Progenitor cell of endocrine pancreas (in vitro differentiated cells): Measurements from ENCODE around the gene RNF123. TPM values are rescaled to one million over a fixed set of nuclear protein-coding genes. Genes with fewer than 3 reads are reported as not detected.

ENCODE experiments used
- DNase-seq: peaks from one replicate; pipeline ENCODE4 v3.0.0; 2021; ENCODE audit warnings: low spot score; ENCODE audit not compliant: unreplicated experiment
- H3K27ac Mint-ChIP-seq: 2 replicates; pipeline ENCODE4 v1.8.0; 2021; ENCODE audit warnings: mild to moderate bottlenecking, moderate library complexity, mixed read lengths
- H3K27me3 Mint-ChIP-seq: 2 replicates; pipeline ENCODE4 v1.8.0; 2021; ENCODE audit warnings: mixed read lengths
- H3K36me3 Mint-ChIP-seq: 2 replicates; pipeline ENCODE4 v1.8.0; 2022; ENCODE audit warnings: mixed read lengths; ENCODE audit not compliant: insufficient read depth
- H3K4me1 Mint-ChIP-seq: 2 replicates; pipeline ENCODE4 v1.8.0; 2021; ENCODE audit warnings: low read depth, mixed read lengths
- H3K4me3 Mint-ChIP-seq: 2 replicates; pipeline ENCODE4 v1.8.0; 2021; ENCODE audit warnings: low read depth, mild to moderate bottlenecking, moderate library complexity, mixed read lengths
- H3K9me3 Mint-ChIP-seq: 2 replicates; pipeline ENCODE4 v1.8.0; 2021; ENCODE audit warnings: low read depth, mixed read lengths
- CTCF ChIP-seq: fragments of 200-600 bp; sonication (generic); IDR thresholded peaks from one replicate; pipeline ENCODE4 v1.5.0; 2021; ENCODE audit warnings: antibody characterized with exemption, mild to moderate bottlenecking; ENCODE audit not compliant: unreplicated experiment
- total RNA-seq: library from RNA; stranded (reverse); gene quantifications from 2 replicates; pipeline ENCODE4 v1.2.1, GENCODE V29; 2021

The RNF123 gene
- total RNA-seq, 1 donor from 2014 or later: 52.2 TPM

DNA sequence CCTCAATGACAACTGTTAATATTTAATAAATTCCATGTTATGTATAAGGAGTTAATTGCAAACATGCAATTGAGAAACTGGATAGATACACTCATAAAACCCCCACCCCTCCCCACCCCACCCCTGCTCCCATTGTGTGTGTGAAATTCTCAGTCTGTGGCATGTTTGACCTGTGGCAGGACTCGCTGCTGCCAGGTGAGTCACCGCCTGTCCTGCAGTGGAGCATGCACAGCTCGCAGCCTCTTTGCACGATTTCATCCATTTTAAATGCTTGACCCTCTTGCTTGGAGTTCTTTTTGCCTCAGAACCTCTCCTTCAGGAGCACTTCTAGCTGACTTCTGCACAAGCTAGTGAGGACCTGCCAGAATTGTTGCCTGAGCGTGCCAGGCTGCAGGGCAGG lies 20.5 kb upstream of the RNF123 start:
- Mint-ChIP-seq H3K36me3 (no peaks in the 10 kb centered on the region), H3K4me1 (peaks cover 20% of the 10 kb centered on the region), H3K9me3 (no peaks in the 10 kb centered on the region), H3K27ac (no peak overlapping the region), H3K27me3 (no peaks in the 10 kb centered on the region), H3K4me3 (no peak overlapping the region)
- DNase-seq: no peak
- no peak for TF ChIP-seq CTCF

- Mint-ChIP-seq H3K27me3 (no peaks in the 10 kb centered on the region), H3K4me1 (peaks cover 20% of the 10 kb centered on the region), H3K4me3 (no peak overlapping the region), H3K9me3 (no peaks in the 10 kb centered on the region), H3K27ac (no peak overlapping the region), H3K36me3 (no peaks in the 10 kb centered on the region)
- DNase-seq: no peak
- TF ChIP-seq CTCF: no peak
Observed at GRCh38 chr3:49669352-49669751, 20.0 kb upstream of the RNF123 start.

DNA sequence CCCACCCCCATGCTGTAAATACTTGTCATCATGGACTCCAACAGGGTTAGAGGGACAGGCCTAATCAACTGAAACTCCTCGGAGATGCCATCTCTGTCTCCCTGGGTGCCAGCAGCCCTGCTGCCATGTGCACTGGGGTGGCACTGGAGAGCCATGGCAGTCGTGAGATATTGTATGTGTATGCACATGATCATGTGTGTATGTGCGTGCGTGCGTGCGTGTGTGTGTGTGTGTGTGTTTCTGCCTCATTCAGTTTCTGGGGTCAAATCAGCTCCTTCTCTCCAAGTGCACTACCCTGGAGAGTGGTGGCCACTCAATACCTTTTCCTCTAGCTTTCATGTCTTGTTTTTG lies 18.4 kb upstream of the RNF123 start:
- H3K36me3 Mint-ChIP-seq: peaks cover 1% of the 10 kb centered on the region
- peaks cover 25% of the 10 kb centered on the region for H3K4me1 Mint-ChIP-seq
- no peak overlapping the region for H3K27ac Mint-ChIP-seq
- no peak for DNase-seq
- TF ChIP-seq CTCF: no peak
- no peak overlapping the region for H3K4me3 Mint-ChIP-seq
- no peaks in the 10 kb centered on the region for H3K9me3 Mint-ChIP-seq
- no peaks in the 10 kb centered on the region for H3K27me3 Mint-ChIP-seq

GRCh38 chr3:49671291-49672288 lies 17.8 kb upstream of the RNF123 start:
- Mint-ChIP-seq H3K9me3 (no peaks in the 10 kb centered on the region), H3K27me3 (no peaks in the 10 kb centered on the region), H3K27ac (peak overlapping the region; percentile 91), H3K4me3 (peak overlapping the region; percentile 60), H3K4me1 (peaks cover 23% of the 10 kb centered on the region), H3K36me3 (peaks cover 1% of the 10 kb centered on the region)
- peak; percentile 65 for DNase-seq
- peak; percentile 86 for TF ChIP-seq CTCF

- DNase-seq: no peak
- no peak for TF ChIP-seq CTCF
- H3K27me3 Mint-ChIP-seq: no peaks in the 10 kb centered on the region
- peaks cover 21% of the 10 kb centered on the region for H3K4me1 Mint-ChIP-seq
- peak overlapping the region; percentile 84 for H3K4me3 Mint-ChIP-seq
- H3K36me3 Mint-ChIP-seq: peaks cover 4% of the 10 kb centered on the region
- H3K9me3 Mint-ChIP-seq: no peaks in the 10 kb centered on the region
- peak overlapping the region; percentile 97 for H3K27ac Mint-ChIP-seq
Observed at GRCh38 chr3:49673121-49673714, 16.1 kb upstream of the RNF123 start.
